ENCODE data around the gene SPTBN1.

DNA sequence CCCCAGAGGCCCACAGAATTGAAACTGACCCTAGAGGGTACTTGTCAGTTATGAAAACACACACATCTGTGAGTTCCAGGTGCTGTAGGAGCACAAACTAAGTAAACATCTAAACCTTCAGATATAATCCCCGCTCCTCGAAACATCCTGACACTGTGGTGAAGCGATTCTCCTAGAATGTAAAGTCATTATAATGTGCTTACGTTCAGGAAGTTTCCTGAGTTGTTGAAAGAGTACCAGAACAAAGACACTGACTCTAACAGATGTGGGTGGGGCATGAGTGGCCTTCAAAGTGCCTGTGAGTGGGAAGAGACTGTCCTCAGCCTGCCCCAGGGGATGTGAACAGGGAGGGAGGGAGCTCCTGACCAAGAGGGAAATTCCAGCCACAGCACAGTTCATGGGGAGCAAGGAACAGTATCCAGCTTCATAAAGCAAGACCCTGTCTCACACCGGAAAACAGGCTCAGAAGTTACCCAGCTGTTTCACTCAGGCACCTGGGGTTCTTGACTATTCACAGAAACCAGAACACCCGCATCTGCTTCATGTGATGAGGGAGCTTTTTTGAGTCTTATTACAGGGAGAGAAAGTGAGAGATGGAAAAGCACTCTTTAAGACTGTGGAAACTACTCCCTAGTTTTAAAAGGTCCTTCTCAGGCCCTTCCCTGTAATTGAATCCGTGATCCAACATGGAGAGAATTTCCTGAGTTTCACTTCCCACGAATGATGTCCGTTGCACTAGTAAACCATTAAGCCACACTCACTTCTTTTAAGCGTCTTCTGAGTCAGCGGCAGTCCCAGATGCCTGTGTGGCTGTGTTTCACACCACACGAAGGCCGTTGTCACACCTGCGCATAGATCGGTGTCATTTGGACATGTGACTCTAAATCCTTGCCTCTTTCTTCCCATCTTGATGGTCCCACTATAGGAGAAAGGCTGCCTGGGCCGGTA lies 178.7 kb downstream of the SPTBN1 start:
- no peak for TF ChIP-seq POLR2A (IDR thresholded peaks at IDR 0.05)
- TF ChIP-seq, protein P1, sequence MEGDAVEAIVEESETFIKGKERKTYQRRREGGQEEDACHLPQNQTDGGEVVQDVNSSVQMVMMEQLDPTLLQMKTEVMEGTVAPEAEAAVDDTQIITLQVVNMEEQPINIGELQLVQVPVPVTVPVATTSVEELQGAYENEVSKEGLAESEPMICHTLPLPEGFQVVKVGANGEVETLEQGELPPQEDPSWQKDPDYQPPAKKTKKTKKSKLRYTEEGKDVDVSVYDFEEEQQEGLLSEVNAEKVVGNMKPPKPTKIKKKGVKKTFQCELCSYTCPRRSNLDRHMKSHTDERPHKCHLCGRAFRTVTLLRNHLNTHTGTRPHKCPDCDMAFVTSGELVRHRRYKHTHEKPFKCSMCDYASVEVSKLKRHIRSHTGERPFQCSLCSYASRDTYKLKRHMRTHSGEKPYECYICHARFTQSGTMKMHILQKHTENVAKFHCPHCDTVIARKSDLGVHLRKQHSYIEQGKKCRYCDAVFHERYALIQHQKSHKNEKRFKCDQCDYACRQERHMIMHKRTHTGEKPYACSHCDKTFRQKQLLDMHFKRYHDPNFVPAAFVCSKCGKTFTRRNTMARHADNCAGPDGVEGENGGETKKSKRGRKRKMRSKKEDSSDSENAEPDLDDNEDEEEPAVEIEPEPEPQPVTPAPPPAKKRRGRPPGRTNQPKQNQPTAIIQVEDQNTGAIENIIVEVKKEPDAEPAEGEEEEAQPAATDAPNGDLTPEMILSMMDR (IDR thresholded peaks at IDR 0.05) = no peak
